ENCODE results near the gene MDK. TPM values are rescaled to one million over a fixed set of nuclear protein-coding genes. Genes with fewer than 3 reads are reported as not detected.

MDK gene
- total RNA-seq, result 183 and 191 TPM in 2 replicates

DNA sequence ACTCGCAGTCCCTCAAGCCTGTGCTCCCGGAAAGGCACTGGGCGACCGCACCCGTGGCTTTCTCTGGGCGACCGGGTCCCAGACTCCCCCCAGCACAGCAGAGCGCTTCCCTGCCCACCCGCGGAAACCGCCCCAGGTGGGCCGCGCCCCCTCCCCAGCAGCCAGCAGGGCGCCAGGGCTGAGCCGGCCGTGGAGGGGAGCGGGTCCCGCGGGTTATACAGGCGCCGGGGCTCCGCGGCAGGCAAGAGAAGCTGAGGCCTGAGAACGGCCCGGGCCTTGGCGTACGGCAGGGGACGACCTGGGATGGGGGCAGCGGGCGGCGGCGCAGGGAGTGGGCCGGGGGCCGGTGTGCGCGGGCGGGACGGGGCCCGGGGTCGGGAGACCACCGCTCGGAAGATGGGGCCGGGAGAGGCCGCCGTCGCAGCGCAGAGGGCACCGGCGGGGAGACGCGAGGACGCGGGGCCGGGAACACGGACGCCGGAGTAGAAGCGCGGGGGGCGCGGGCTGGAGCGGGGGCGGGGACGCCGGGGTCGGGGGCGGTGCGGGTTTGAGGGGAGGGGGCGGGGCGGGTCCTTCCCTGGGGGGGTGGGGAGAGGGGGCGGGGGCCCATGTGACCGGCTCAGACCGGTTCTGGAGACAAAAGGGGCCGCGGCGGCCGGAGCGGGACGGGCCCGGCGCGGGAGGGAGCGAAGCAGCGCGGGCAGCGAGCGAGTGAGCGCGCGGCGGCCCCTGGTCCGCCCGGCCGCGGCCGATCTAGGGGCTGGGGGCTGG, at the start of gene MDK:
Gene MDK (plus strand): TSS at position 622 of the 771 bp plus-strand sequence. CDS start 389 bp downstream, outside the sequence.

GRCh38 chr11:46346886-46347636, 34.4 kb upstream of the MDK start, which contains the start of gene DGKZ:
TSS of gene DGKZ (plus strand) at chr11:46347463. CDS start at chr11:46347660, 197 bp downstream.

DNA sequence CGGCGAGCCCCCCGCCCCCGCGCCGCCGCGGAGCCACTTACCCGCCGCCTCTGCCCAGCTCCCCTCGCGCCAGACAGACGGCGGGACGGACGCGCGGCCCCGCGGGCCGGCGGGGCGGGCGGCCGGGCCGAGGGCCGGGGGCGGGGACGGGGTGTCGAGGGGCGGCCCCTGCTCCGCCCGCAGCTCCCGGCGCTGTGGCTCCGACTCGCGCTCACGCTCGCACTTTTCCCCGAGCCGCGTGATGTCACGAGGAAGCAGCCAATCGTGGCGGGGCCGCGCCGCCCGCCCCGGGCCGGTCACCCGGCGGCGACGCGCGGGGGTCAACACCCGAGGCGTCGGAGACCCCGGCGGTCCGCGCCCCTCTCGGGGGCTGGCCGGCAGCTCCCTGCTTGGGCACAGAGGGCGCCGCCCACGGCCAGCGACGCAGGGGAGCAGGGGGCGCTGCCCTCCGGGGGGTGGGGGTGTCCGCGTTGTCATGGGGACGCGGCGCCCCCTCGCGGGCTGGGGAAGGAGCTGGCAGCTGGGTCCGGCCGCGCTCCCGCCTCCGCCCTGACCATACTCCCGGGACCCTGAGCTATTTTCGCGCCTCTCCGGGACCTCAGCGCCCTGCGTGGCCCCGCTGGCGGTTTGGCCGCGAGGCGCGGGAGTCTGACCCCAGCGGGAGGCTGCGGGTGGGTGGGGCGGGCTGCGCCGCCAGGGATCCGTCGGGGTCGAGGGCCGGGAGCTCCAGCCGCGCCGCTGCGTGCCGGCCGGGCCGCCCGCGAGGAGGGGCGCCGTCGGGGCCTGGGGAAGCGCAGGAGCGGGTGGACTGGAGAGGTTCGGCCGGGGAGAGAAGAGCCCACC, 10.3 kb downstream of the MDK start, which contains the start of gene CHRM4:
Gene CHRM4 (minus strand): TSS at position 199 of the 843 bp plus-strand sequence. CDS start 5,219 bp downstream, outside the sequence.

Other genes starting within 250 kb of the MDK start
- 35.7 and 38.1 TPM in 2 replicates for gene CREB3L1, start 104.0 kb upstream of the MDK start, total RNA-seq
- gene DGKZ, start 34.2 kb upstream of the MDK start, total RNA-seq, result 53.5 and 74.4 TPM in 2 replicates
- 0.35 TPM in 1 of 2 replicates, not detected in the other for gene CHRM4, start 10.1 kb downstream of the MDK start, total RNA-seq
- gene AMBRA1, start 212.4 kb downstream of the MDK start, total RNA-seq, result 28.5 and 32.0 TPM in 2 replicates
- 2.6 and 4.1 TPM in 2 replicates for gene HARBI1, start 235.6 kb downstream of the MDK start, total RNA-seq
- 84.7 and 101 TPM in 2 replicates for gene ATG13, start 235.9 kb downstream of the MDK start, total RNA-seq